Endodermal cell (in vitro differentiated cells): ENCODE results near the gene YAE1. TPM values are rescaled to one million over a fixed set of nuclear protein-coding genes. Genes with fewer than 3 reads are reported as not detected.

Source experiments
- DNase-seq: peaks from one replicate; pipeline ENCODE4 v3.0.0-alpha.2; 2017
- H3K27ac ChIP-seq: 2 replicates; pipeline ENCODE4 v1.5.1; 2013; ENCODE audit warnings: mild to moderate bottlenecking, low read depth, low read length, moderate library complexity
- H3K27me3 ChIP-seq: 2 replicates; pipeline ENCODE4 v1.6.1; 2013; ENCODE audit warnings: mild to moderate bottlenecking, low read length, moderate library complexity; ENCODE audit not compliant: insufficient read depth, control insufficient read depth, poor library complexity, severe bottlenecking
- H3K36me3 ChIP-seq: 2 replicates; pipeline ENCODE4 v1.7.0; 2013; ENCODE audit warnings: mild to moderate bottlenecking, low read length, moderate library complexity; ENCODE audit not compliant: control insufficient read depth, insufficient read depth
- H3K4me1 ChIP-seq: one replicate; pipeline ENCODE4 v1.7.0; 2013; ENCODE audit warnings: low read length; ENCODE audit not compliant: control insufficient read depth, insufficient read depth
- H3K4me3 ChIP-seq: 2 replicates; pipeline ENCODE4 v1.5.1; 2013; ENCODE audit warnings: mild to moderate bottlenecking, low read length, moderate library complexity
- H3K9ac ChIP-seq: 2 replicates; pipeline ENCODE4 v1.6.1; 2013; ENCODE audit warnings: mild to moderate bottlenecking, low read length, moderate library complexity; ENCODE audit not compliant: poor library complexity, severe bottlenecking; ENCODE audit errors: extremely low read depth
- H3K9me3 ChIP-seq: 2 replicates; pipeline ENCODE4 v1.6.1; 2013; ENCODE audit warnings: mild to moderate bottlenecking, low read length, moderate library complexity; ENCODE audit not compliant: control insufficient read depth
- H3K27ac Mint-ChIP-seq: 2 replicates; pipeline ENCODE4 v1.8.0; 2020; ENCODE audit warnings: mixed read lengths
- H3K27me3 Mint-ChIP-seq: 2 replicates; pipeline ENCODE4 v1.8.0; 2021; ENCODE audit warnings: mild to moderate bottlenecking, mixed read lengths; ENCODE audit not compliant: insufficient read depth
- H3K36me3 Mint-ChIP-seq: 2 replicates; pipeline ENCODE4 v1.8.0; 2020; ENCODE audit warnings: low read depth, mixed read lengths
- H3K4me1 Mint-ChIP-seq: 2 replicates; pipeline ENCODE4 v1.8.0; 2020; ENCODE audit warnings: mixed read lengths
- H3K4me3 Mint-ChIP-seq: 2 replicates; pipeline ENCODE4 v1.8.0; 2020; ENCODE audit warnings: mild to moderate bottlenecking, moderate library complexity, mixed read lengths
- H3K9me3 Mint-ChIP-seq: 2 replicates; pipeline ENCODE4 v1.8.0; 2020; ENCODE audit warnings: mild to moderate bottlenecking, mixed read lengths
- WGBS, 2 experiments: methylation state at CpG; one replicate each; pipeline versions ENCODE4 v1.1.5 to v1.1.7; 2013; ENCODE audit warnings: missing lambda C conversion rate in 2 of 2, mixed read lengths in 1 of 2; ENCODE audit not compliant: insufficient coverage in 1 of 2, insufficient read length in 1 of 2; 5-methylcytosine and 5-hydroxymethylcytosine counted together
- total RNA-seq, 2 donors: library from RNA; stranded (reverse); fragmentation: NEBNext Ultra II Directional in 1 of 2; extraction: Animal tissue kit (Norgen Biotek cat#: 25700) in 1 of 2; gene quantifications; 2 replicates in 1 of 2; 3 replicates in 1 of 2; pipeline ENCODE4 v1.2.1, GENCODE V29; 2021
- TF ChIP-seq, protein P1 (sequence below): fragments of 200-600 bp; sonication (generic); conservative IDR thresholded peaks from 2 replicates; pipeline ENCODE4 v1.5.0; 2021; ENCODE audit warnings: antibody characterized with exemption, mild to moderate bottlenecking

YAE1 gene
- total RNA-seq, 2 donors from 2014 or later: 20.9 to 30.0 TPM

DNA sequence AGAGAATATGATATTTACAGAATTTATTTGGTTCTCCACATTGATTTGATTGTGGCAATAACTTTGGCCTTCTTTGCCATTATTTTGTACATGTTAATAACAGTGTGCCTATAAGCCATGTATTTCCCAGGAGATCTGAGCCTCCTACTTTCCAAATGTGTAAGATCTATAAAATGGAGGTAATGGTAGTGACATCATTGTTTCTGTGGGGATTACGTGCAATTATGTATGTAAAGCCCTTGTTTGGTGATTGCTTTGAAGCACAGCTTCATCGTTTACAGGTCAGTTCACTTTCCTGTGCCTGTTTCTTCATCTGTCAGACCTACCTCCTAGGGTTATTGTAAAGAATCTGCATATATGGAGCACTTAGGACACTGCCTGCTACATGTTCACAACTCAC is 17.3 kb downstream of the YAE1 start:
- H3K4me3 Mint-ChIP-seq: no peak overlapping the region
- H3K9me3 ChIP-seq: no peaks in the 10 kb centered on the region
- no peaks in the 10 kb centered on the region for H3K4me1 ChIP-seq
- H3K9ac ChIP-seq: no peak overlapping the region
- TF ChIP-seq, protein P1, sequence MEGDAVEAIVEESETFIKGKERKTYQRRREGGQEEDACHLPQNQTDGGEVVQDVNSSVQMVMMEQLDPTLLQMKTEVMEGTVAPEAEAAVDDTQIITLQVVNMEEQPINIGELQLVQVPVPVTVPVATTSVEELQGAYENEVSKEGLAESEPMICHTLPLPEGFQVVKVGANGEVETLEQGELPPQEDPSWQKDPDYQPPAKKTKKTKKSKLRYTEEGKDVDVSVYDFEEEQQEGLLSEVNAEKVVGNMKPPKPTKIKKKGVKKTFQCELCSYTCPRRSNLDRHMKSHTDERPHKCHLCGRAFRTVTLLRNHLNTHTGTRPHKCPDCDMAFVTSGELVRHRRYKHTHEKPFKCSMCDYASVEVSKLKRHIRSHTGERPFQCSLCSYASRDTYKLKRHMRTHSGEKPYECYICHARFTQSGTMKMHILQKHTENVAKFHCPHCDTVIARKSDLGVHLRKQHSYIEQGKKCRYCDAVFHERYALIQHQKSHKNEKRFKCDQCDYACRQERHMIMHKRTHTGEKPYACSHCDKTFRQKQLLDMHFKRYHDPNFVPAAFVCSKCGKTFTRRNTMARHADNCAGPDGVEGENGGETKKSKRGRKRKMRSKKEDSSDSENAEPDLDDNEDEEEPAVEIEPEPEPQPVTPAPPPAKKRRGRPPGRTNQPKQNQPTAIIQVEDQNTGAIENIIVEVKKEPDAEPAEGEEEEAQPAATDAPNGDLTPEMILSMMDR: no peak
- DNase-seq: no peak
- H3K4me3 ChIP-seq: no peak overlapping the region
- peaks cover under 1% of the 10 kb centered on the region for H3K36me3 Mint-ChIP-seq
- no peaks in the 10 kb centered on the region for H3K27me3 ChIP-seq
- H3K36me3 ChIP-seq: no peaks in the 10 kb centered on the region
- H3K27ac Mint-ChIP-seq: no peak overlapping the region
- no peaks in the 10 kb centered on the region for H3K27me3 Mint-ChIP-seq
- no peak overlapping the region for H3K27ac ChIP-seq
- WGBS, 2 experiments: 68% methylated on average over 2 of the region's 2 CpGs; no CpG with 5 or more reads in 1 of the 2 experiments
- peaks cover 9% of the 10 kb centered on the region for H3K4me1 Mint-ChIP-seq
- H3K9me3 Mint-ChIP-seq: no peaks in the 10 kb centered on the region

DNA sequence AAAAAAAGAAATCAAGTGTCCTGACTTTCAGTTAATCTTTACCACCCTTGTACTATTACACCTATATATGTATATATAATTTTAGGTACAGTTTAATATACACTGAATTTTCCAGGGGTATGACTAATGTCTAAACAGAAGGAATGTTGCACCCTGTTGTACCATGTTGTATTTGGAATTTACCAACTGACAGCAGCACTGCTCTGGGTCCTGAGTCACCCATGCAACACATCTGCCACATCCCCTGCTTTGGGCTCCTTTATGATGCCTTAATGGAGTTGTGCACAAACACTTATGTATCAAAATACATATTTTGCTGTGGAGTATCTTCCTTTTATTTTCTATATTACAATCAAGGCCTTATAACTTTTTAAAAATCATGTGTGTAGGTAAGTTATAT is 21.2 kb downstream of the YAE1 start:
- Histone ChIP-seq H3K9me3 (peaks cover 14% of the 10 kb centered on the region), H3K27me3 (no peaks in the 10 kb centered on the region), H3K27ac (no peak overlapping the region), H3K4me3 (no peak overlapping the region), H3K9ac (no peak overlapping the region), H3K4me1 (no peaks in the 10 kb centered on the region), H3K36me3 (no peaks in the 10 kb centered on the region)
- Mint-ChIP-seq H3K4me3 (no peak overlapping the region), H3K27me3 (no peaks in the 10 kb centered on the region), H3K36me3 (no peaks in the 10 kb centered on the region), H3K27ac (no peak overlapping the region), H3K4me1 (peaks cover 12% of the 10 kb centered on the region), H3K9me3 (no peaks in the 10 kb centered on the region)
- DNase-seq: no peak
- TF ChIP-seq, protein P1: no peak

DNA sequence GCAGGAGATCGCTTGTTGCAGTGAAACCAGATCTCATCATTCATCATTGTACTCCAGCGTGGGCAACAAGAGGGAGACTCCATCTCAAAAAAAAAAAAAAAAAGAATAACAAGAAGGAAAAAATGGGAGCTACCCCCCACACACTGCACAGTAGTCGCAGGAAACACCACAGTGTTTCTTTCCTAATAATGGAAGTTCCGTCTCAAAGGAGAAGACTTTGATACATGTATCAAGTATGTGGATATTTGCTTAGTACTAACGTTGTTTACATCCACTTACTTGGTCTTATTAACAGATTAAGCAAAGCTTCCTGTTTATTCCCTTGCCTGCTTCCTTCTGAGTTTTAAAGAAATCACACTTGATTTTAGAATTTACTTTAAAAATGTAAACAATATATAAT is 22.2 kb downstream of the YAE1 start:
- Histone ChIP-seq H3K9me3 (peaks cover 14% of the 10 kb centered on the region), H3K4me3 (no peak overlapping the region), H3K36me3 (no peaks in the 10 kb centered on the region), H3K4me1 (no peaks in the 10 kb centered on the region), H3K9ac (no peak overlapping the region), H3K27me3 (no peaks in the 10 kb centered on the region), H3K27ac (no peak overlapping the region)
- TF ChIP-seq, protein P1: no peak
- Mint-ChIP-seq H3K9me3 (no peaks in the 10 kb centered on the region), H3K27me3 (no peaks in the 10 kb centered on the region), H3K4me1 (peaks cover 12% of the 10 kb centered on the region), H3K36me3 (no peaks in the 10 kb centered on the region), H3K4me3 (no peak overlapping the region), H3K27ac (no peak overlapping the region)
- DNase-seq: no peak
- 82 to 90% methylated on average over 2 to 5 of the region's 5 CpGs for WGBS, 2 experiments
